Parathyroid adenoma (tissue), 2 donors: ENCODE results near the gene TP53I13.
A peak's percentile ranks its signal among the peaks of the same experiment; 100 is the strongest.

Source experiments
- H2AFZ ChIP-seq: fragments of 300-600 bp; sonication (generic); one replicate; pipeline ENCODE4 v1.7.0; 2017; ENCODE audit warnings: antibody characterized with exemption, mild to moderate bottlenecking
- H3K27ac ChIP-seq: fragments of 300-600 bp; sonication (generic); one replicate; pipeline ENCODE4 v1.7.0; 2017
- H3K27me3 ChIP-seq: fragments of 300-600 bp; sonication (generic); one replicate; pipeline ENCODE4 v1.7.0; 2017; ENCODE audit warnings: low read length; ENCODE audit not compliant: control insufficient read depth, insufficient read depth
- H3K36me3 ChIP-seq: fragments of 300-600 bp; sonication (generic); one replicate; pipeline ENCODE4 v1.7.0; 2017; ENCODE audit warnings: low read length; ENCODE audit not compliant: control insufficient read depth, insufficient read depth
- H3K4me1 ChIP-seq: fragments of 300-600 bp; sonication (generic); one replicate; pipeline ENCODE4 v1.7.0; 2017; ENCODE audit warnings: control low read depth
- H3K4me2 ChIP-seq: fragments of 300-600 bp; sonication (generic); one replicate; pipeline ENCODE4 v1.7.0; 2017; ENCODE audit warnings: low read length
- H3K4me3 ChIP-seq: fragments of 300-600 bp; sonication (generic); one replicate; pipeline ENCODE4 v1.7.0; 2017; ENCODE audit warnings: low read depth, low read length
- H3K79me2 ChIP-seq: fragments of 300-600 bp; sonication (generic); one replicate; pipeline ENCODE4 v1.7.0; 2017; ENCODE audit warnings: control low read depth
- H3K9ac ChIP-seq: fragments of 300-600 bp; sonication (generic); one replicate; pipeline ENCODE4 v1.7.0; 2017; ENCODE audit warnings: mild to moderate bottlenecking
- H3K9me3 ChIP-seq: fragments of 300-600 bp; sonication (generic); one replicate; pipeline ENCODE4 v1.7.0; 2017; ENCODE audit warnings: low read length; ENCODE audit not compliant: control insufficient read depth
- TF ChIP-seq, protein P1 (sequence below): fragments of 300-600 bp; sonication (generic); IDR thresholded peaks from one replicate; pipeline ENCODE4 v1.7.0; 2017; ENCODE audit warnings: antibody characterized with exemption, mild to moderate bottlenecking
- donor health status: primary hyperparathyroidism.

TP53I13 gene

DNA sequence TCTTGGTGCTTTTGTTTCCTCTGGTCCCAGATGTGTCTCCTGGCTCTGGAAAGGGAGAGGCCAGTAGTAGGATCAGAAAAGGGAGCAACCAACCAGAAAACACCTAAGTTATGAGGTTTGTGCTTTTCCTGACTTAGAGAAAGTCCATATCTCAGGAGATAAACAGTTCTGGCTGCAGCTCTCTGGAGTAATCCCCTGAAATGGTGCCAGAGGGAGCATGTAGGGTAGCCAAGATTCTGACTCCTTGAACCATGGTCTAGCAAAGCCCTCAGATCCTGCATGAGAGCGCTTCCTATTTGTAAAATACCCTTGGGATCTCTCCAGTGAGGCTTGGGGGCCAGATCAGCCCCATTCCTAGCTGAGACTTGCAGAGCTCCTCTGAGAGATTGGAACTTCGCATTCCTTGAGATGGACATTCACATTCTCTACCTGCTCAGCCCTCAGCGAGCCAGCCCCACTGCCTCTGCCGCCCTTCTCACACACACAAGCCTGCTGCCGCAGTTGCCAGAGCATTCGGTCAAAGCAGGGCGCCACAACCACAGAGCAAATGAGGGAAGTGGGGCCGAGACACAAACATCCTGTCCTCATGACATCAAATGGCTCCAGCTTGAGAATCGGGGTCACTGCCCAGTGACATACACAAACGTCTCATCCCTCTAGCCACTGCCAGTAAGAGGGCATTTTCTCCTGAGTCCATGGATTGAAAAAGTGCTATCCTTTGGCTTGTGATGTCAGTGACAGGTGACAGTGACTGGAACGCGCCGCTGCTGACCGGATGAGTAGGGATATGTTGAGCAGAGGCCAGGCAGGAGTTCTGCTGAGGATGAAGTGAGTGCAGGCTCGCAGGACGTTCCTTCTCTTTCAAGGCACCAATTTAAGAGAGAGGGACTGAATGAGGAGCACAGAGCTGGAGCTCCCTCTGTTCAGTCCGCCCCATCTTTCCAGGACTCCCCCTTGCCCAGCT is 6.7 kb upstream of the TP53I13 start:
- no peaks in the 10 kb centered on the region for H3K36me3 ChIP-seq
- no peak overlapping the region for H3K27ac ChIP-seq
- no peaks in the 10 kb centered on the region for H3K4me1 ChIP-seq
- no peaks in the 10 kb centered on the region for H3K9me3 ChIP-seq
- H3K79me2 ChIP-seq, result no peaks in the 10 kb centered on the region
- no peaks in the 10 kb centered on the region for H3K27me3 ChIP-seq
- H3K4me3 ChIP-seq, result no peak overlapping the region
- H3K9ac ChIP-seq, result no peak overlapping the region
- TF ChIP-seq, protein P1, sequence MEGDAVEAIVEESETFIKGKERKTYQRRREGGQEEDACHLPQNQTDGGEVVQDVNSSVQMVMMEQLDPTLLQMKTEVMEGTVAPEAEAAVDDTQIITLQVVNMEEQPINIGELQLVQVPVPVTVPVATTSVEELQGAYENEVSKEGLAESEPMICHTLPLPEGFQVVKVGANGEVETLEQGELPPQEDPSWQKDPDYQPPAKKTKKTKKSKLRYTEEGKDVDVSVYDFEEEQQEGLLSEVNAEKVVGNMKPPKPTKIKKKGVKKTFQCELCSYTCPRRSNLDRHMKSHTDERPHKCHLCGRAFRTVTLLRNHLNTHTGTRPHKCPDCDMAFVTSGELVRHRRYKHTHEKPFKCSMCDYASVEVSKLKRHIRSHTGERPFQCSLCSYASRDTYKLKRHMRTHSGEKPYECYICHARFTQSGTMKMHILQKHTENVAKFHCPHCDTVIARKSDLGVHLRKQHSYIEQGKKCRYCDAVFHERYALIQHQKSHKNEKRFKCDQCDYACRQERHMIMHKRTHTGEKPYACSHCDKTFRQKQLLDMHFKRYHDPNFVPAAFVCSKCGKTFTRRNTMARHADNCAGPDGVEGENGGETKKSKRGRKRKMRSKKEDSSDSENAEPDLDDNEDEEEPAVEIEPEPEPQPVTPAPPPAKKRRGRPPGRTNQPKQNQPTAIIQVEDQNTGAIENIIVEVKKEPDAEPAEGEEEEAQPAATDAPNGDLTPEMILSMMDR, result no peak
- H3K4me2 ChIP-seq, result no peak overlapping the region
- H2AFZ ChIP-seq, result no peak overlapping the region

DNA sequence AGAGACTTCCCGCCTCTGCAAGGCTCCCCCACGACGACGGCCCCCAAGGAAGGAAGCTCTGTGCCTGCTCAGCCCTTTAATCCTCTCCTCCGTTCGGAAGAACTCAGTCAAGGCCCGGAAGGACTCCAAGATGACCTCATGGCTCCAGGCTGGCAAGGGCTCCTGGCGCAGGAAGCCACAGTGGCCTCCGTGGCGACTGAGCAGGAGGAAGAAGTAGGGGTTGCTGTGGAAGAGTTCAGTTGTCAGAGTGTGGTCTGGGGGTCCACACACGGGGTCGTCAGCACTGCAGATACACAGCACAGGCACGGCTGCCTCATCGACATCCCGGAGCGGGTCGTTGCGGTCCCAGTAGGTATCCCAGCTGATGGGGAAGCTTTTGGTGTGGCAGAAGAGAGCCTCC is 5.9 kb upstream of the TP53I13 start:
- Histone ChIP-seq H3K36me3 (no peaks in the 10 kb centered on the region), H3K79me2 (no peaks in the 10 kb centered on the region), H3K4me3 (no peak overlapping the region), H3K27ac (no peak overlapping the region), H3K4me1 (no peaks in the 10 kb centered on the region), H3K27me3 (no peaks in the 10 kb centered on the region), H3K4me2 (no peak overlapping the region), H3K9me3 (no peaks in the 10 kb centered on the region), H2AFZ (no peak overlapping the region), H3K9ac (no peak overlapping the region)
- TF ChIP-seq, protein P1, result no peak

DNA sequence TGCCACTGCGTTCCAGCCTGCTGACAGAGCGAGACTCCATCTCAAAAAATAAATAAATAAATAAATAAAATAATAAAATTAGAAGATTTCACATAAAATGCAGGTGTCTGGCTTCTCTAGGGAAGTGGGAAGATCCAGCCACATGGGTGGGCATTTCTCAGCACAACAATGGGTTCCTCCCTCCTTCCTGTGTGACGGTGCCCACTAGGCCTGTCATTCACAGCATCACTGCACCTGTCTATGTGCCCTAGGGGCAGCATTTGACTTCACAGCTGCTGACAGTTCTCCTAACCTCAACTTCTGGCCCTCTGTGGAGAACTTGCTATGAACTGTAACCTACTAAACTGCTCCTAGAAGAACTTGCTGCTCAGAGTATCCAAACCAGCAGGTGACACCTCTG is 4.7 kb upstream of the TP53I13 start:
- Histone ChIP-seq H3K27me3 (no peaks in the 10 kb centered on the region), H3K9me3 (no peaks in the 10 kb centered on the region), H3K4me2 (no peak overlapping the region), H3K4me3 (no peak overlapping the region), H3K9ac (no peak overlapping the region), H3K27ac (no peak overlapping the region), H3K36me3 (no peaks in the 10 kb centered on the region), H3K4me1 (peaks cover 1% of the 10 kb centered on the region), H2AFZ (no peak overlapping the region), H3K79me2 (no peaks in the 10 kb centered on the region)
- TF ChIP-seq, protein P1, result no peak

DNA sequence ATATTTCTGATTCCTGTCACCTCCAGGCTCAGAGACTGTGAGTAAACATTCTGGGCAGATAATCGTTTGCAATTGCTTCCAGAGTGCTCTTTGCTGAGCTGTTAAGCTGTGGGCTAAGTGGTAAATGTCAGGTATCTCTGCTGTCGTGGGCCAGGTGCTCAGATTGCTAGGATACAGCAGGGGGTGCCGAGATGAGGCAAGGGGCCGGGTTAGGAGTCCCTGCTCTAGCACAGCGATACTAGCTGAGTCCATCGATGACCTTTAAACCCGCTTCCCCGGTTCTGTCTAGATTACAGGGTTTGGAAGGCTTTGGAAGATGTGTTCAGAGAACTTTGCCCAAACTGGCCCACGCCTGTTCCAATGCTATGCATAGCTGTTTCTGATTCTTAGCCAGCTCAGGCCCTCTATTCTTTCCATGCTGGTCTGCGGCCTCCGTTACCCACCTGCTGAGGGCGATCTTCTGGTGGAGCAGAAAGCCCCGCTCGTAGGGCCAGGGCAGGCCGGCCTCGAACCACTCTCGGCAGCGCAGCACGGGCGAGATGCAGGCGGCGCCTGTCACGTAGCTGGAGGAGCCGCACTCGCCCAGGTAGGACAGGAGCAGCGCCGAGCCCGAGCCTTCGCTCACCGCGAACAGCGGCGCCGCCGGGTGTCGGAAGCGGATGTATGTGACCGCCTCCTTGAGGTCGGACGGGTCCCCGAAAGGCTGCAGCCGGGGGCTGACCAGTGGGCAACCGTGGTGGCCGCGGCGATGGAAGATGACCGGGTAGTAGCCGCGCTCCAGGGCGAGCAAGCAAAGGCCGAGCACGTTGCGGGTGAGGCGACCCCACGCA is 2.6 kb upstream of the TP53I13 start:
- Histone ChIP-seq H2AFZ (peak overlapping the region; percentile 71), H3K9ac (no peak overlapping the region), H3K79me2 (no peaks in the 10 kb centered on the region), H3K27me3 (no peaks in the 10 kb centered on the region), H3K27ac (no peak overlapping the region), H3K4me2 (peak overlapping the region; percentile 76), H3K9me3 (no peaks in the 10 kb centered on the region), H3K4me3 (peak overlapping the region; percentile 19), H3K36me3 (no peaks in the 10 kb centered on the region), H3K4me1 (peaks cover 8% of the 10 kb centered on the region)
- TF ChIP-seq, protein P1, result no peak
